HT1080 (cell line): ENCODE results near the gene DNAJC30. TPM values are rescaled to one million over a fixed set of nuclear protein-coding genes. Genes with fewer than 3 reads are reported as not detected.
A peak's percentile ranks its signal among the peaks of the same experiment; 100 is the strongest.
"Not testable (repeated sequence)": the region's sequence is repeated elsewhere in the genome, so short reads cannot be mapped to it uniquely, and the experiment has no call there.

Source experiments
- DNase-seq: peaks from one replicate; pipeline ENCODE4 v3.0.0-alpha.2; 2015; ENCODE audit warnings: low read depth
- polyA plus RNA-seq, 2 experiments: library from polyadenylated mRNA; depleted of rRNA; stranded (reverse); fragments of >200 nt; gene quantifications; 2 replicates each; pipeline ENCODE4 v1.2.3, GENCODE V29; 2015
- total RNA-seq: library from RNA; depleted of rRNA; stranded (reverse); fragments of >200 nt; shearing (Covaris generic); gene quantifications from 2 replicates; pipeline ENCODE4 v1.2.3, GENCODE V29; 2014; rRNA removed

Gene DNAJC30
- total RNA-seq: 3.8 and 11.9 TPM in 2 replicates
- 11.0 and 11.6 TPM in 2 replicates for polyA plus RNA-seq (2015; cell fraction: cytosol; rRNA removed)
- 6.8 and 7.1 TPM in 2 replicates for polyA plus RNA-seq (2015; cell fraction: nucleus; rRNA removed)

DNA sequence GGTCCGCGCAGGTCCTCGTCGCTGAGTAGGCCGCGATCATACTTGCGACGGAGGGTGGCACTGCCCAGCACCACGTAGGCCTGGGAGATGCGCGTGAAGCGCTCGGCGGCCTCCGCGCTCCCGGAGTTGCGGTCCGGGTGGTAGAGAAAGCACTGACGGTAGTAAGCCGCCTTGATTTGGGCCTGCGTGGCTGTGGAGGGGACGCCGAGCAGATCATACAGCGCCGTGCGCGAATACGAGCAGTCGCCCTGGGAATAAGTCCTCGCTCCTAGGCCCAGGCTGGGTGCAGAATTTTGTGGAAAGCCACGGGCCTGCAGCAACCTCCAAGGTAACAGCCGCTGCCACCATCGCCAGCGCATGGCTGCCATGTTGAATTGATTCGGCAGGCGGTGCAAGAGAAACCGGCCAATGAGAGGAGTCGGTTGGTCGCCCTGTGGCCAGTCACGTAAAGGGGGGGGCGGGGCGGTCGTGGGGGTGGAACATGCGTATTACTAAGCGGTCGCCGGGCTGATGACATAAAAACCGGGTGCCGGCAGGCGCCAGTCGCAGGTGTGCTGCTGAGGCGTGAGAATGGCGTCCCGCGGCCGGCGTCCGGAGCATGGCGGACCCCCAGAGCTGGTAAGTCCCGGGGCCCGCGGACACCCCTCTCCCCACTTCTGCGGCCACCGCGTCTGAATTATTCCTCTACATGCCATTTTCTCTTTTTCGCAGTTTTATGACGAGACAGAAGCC lies at the start of gene DNAJC30, which contains the start of gene BUD23:
DNAJC30 (minus strand) TSS at position 398 of the 732 bp plus-strand sequence; CDS start at position 368, 30 bp downstream.
BUD23 (plus strand) TSS at position 542 of the 732 bp plus-strand sequence; CDS start at position 571, 29 bp downstream.
- peak; percentile 90 for DNase-seq

- DNase-seq: no peak
Measured at GRCh38 chr7:73732397-73732796, 49.1 kb upstream of the DNAJC30 start.

GRCh38 chr7:73730485-73730884 lies 47.2 kb upstream of the DNAJC30 start:
- DNase-seq: no peak

DNA sequence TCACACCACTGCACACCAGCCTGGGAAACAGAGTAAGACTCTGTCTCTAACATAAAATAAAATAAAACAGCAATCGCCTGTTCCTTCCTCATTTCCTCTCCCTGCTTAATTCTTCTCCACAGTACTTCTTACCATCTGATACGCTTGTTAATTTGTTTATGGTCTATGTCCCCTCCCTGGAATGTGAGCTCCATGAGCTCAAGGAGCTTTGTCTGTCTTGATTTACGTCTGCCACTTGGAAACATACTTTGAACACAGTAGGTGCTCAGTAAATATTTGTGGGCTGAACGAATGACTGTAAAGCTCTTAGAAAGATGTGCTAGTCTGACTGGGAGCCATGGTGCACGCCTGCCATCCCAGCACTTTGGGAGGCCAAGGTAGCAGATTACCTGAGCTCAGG lies 45.3 kb upstream of the DNAJC30 start:
- no peak for DNase-seq

DNA sequence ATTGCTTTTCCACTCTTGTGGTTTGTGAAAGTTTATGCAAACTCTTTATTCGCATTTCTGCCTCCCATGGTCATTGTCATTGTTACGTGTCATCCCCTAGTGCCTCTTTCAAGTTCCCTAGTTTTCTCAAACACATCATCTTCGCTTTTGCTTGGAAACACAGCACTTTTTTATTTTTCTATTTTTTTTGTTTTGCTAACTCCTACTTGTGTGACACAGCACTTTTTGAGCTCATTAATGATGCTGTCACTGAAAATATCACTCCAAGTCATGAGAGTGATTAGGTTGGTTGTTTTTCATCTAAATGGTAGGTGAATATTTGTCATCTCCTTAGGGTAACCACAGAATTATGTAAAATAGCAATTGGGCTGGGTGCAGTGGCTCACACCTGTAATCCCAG lies 44.7 kb upstream of the DNAJC30 start:
- DNase-seq: no peak

- no peak for DNase-seq
Measured at GRCh38 chr7:73726083-73726466, 42.8 kb upstream of the DNAJC30 start.

GRCh38 chr7:73723813-73724212 lies 40.6 kb upstream of the DNAJC30 start:
- no peak for DNase-seq

- no peak for DNase-seq
Measured at GRCh38 chr7:73722785-73723184, 39.5 kb upstream of the DNAJC30 start.

DNA sequence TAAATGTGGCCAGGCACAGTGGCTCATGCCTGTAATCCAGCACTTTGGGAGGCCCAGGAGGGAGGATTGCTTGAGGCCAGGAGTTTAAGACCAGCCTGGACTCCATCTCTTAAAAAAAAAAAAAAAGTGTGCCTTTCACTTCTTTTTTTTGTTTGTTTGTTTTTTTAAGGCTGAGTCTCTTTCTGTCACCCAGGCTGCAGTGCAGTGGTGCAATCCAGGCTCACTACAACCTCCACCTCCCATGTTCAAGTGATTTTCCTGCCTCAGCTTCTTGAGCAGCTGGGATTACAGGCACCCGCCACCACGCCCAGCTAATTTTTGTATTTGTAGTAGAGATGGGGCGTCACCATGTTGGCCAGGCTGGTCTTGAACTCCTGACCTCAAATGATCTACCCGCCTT lies 38.9 kb upstream of the DNAJC30 start:
- not testable (repeated sequence) for DNase-seq

GRCh38 chr7:73721377-73721817 lies 38.1 kb upstream of the DNAJC30 start:
- no peak for DNase-seq

DNA sequence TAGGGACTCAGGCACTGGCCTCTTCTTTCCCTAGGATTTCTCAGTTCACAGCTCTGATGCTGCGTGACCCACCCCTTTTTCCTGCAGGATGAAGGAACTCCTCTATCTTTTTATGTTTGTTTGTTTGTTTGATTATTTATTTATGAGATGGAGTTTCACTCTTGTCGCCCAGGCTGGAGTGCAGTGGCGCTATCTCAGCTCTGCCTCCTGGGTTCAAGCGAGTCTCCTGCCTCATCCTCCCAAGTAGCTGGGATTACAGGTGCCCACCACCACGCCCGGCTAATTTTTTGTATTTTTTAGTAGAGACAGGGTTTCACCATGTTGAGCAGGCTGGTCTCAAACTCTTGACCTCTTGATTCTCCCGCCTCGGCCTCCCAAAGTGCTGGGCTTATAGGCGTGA lies 37.2 kb upstream of the DNAJC30 start:
- not testable (repeated sequence) for DNase-seq

- no peak for DNase-seq
Measured at GRCh38 chr7:73719806-73720169, 36.5 kb upstream of the DNAJC30 start.

DNA sequence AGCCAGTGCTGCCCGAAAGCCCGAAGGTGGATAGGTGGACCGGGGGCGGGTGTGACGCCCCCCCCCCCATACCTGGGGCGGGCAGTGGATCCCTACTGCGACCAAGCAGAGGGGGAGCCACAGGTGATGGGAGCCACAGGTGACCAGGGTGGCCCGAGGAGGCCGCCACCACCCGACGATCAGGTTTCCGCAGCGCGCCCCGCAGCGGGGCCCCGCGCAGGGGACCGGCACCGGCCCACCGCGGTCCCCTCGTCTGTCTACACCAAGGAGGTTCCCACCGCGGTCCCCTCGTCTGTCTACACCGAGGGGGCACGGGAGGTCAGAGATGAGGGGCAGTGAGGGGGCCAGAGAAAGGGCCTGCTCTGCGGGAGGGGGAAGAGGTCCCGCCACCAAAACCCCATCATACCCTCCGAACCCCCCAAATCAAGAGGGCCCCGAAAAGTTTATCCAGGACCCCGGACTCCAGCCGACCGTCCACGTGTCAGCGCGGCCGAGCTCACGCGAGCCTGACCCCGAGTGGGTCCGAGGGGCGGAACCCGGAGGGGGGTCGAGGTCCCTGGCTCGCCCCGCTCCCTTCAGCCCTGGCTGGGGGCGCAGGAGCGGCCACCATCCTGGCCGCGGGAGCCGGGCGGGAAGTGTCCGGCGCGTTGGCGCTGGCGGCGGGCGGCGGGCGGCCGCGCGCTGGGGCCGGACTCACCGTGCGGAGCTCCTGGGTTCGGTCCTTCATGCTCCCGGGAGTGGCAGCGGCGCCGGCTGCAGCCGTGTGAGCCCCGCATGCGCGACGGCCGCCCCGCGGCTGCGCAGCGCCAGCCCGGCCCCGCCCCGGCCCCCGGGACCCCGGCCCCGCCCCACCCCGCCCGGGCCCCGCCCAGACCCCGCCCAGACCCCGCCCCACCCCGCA lies 35.9 kb upstream of the DNAJC30 start, which contains the start of gene STX1A:
STX1A (minus strand) TSS at position 765 of the 901 bp plus-strand sequence; CDS start at position 727, 38 bp downstream.
- DNase-seq: no peak

GRCh38 chr7:73718438-73718881 lies 35.2 kb upstream of the DNAJC30 start:
- DNase-seq: no peak

- peak; percentile 99 for DNase-seq
Measured at GRCh38 chr7:73717991-73718405, 34.7 kb upstream of the DNAJC30 start.

DNA sequence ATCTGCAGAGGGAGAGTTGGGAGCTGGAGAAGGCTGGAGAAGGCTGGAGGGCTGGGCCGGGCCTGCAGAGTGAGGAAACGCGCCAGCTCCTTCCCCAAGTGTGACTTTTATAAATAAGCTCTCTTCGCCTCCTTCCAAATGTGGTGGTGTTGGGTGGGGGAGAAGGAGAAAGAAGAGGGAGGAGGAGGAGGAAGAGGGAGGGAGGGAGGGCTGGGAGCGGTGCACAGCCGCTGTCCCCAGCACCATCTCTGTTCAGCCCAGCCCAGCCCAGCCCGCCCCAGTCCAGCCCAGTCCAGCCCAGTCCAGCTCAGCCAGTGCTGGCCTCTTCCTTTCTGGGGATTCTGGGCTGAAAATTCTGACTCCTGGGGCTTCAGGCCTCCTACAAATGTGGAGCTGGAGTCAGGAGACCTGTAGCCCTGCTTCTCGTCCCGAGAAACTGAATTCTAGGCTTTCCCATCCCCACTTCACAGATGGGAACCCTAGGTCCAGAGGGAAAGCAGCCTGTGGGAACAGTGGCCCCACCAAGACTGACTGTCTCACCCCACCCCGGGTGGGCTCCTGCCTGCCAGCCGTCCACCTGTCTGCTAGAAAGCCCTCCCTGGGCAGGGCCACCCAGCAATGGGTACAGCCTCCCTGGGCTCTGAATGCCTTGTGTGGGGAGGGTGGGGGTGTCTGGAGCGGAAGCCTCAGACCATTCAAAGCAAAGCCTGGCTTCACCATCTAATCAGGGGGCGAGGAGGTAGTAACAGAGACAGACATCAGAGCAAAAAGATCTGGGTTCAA lies 34.0 kb upstream of the DNAJC30 start:
- no peak for DNase-seq

GRCh38 chr7:73716318-73716890 lies 33.2 kb upstream of the DNAJC30 start:
- no peak for DNase-seq

DNA sequence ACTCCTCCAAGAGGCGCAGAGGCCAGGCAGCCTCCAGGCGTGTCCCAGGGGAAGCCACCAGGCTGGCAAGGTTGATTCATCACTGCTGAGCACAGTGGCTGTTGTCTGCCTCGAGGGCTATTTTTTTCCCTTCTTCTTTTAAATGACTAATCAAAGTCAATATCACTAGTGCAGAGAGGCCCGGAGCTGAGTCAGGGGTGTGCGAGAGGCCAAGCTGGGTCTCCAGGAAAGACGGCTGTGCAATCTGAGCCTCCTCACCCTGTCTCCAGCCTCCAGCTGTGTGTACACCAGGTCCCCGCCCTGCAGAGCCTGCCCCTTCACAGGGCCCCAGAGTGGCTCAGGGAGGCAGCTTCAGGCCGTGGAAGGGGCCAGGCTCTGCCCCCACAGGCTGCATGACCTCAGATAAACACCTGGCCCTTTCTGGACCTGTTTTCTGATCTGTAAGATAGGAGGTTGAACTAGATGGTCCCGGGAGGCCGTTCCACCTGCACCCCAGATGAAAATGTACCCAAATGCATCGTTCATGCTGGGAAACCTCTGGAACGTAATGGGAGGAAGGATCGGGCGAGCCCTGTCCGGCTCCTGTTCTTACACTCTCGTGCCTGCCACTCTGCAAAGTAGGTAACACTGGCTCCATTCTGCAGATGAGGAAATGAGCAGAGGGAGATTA lies 32.5 kb upstream of the DNAJC30 start:
- DNase-seq: peak; percentile 100

GRCh38 chr7:73713319-73713718 lies 30.1 kb upstream of the DNAJC30 start:
- not testable (repeated sequence) for DNase-seq

GRCh38 chr7:73712773-73713172 lies 29.5 kb upstream of the DNAJC30 start:
- DNase-seq: no peak
